ENCODE data around the gene AHCYL1. TPM values are rescaled to one million over a fixed set of nuclear protein-coding genes. Genes with fewer than 3 reads are reported as not detected.

Gene AHCYL1
- total RNA-seq, 2 experiments from 2014 or later = 55.0 to 64.5 TPM

DNA sequence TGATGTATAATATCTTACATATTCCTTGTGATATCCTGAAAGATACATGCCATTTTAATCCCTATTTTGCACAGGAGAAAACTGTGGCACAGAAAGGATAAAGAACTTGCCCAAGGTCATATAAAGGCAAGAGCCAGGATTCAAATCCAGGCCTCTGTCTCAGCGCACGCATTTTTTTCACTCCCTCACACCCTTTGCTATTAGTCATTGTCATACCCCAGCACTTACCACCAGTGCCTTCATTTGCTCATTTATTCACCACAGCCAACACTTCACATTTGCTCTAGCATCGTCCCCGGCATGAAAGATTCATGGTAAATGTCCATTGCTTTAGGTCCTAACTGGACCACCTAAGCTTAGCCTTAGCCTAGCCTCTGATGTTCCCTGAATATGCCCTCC is 71.7 kb downstream of the AHCYL1 start:
- peaks cover 7% of the 10 kb centered on the region for H3K4me1 Mint-ChIP-seq (ENCODE audit: low read depth)
- H3K36me3 Mint-ChIP-seq (ENCODE audit: low read depth) = peaks cover 40% of the 10 kb centered on the region
- ChIA-PET CTCF (interaction anchor here (0.9 to 5.6 kb wide), 2 partner anchors 20 to 71 kb away, joined by 4 to 40 read pairs; partner anchors contain the start of genes AHCYL1 and STRIP1), POLR2A (no interaction called here)
- DNase-seq = no peak
- H3K27me3 Mint-ChIP-seq (ENCODE audit: low read depth) = no peaks in the 10 kb centered on the region
- no peak for ATAC-seq
- H3K9me3 Mint-ChIP-seq (ENCODE audit: insufficient read depth) = no peaks in the 10 kb centered on the region
- no peak overlapping the region for H3K4me3 Mint-ChIP-seq
- no peak overlapping the region for H3K27ac Mint-ChIP-seq

DNA sequence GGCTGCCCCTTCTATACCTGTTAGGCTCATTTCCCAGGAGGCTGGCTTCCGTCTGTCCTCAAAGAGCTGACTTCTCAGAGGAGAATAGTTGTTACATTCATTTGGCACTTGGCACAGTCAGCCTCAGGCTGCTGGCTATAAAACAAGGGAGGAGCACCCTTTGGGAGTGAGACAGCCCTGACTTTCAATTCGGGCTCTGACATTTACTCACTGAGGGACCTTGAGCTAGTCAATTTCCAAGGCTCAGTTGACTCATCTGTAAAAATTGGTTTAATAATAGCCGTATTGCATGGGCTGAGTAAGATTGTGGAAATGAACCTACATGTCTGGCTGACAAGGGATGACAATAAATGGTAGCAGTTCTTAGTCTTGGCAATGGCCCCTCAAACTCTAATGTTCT is 72.2 kb downstream of the AHCYL1 start:
- Mint-ChIP-seq H3K27me3 (ENCODE audit: low read depth) (no peaks in the 10 kb centered on the region), H3K9me3 (ENCODE audit: insufficient read depth) (no peaks in the 10 kb centered on the region), H3K4me1 (ENCODE audit: low read depth) (peaks cover 7% of the 10 kb centered on the region), H3K4me3 (no peak overlapping the region), H3K27ac (no peak overlapping the region), H3K36me3 (ENCODE audit: low read depth) (peaks cover 36% of the 10 kb centered on the region)
- DNase-seq (no peak), ATAC-seq (no peak)
- POLR2A ChIA-PET = no interaction called here
- CTCF ChIA-PET = interaction anchor here (0.9 to 5.6 kb wide), 5 partner anchors 21 to 404 kb away, joined by 3 to 40 read pairs (median 5); partner anchors contain the start of genes AHCYL1 and STRIP1

DNA sequence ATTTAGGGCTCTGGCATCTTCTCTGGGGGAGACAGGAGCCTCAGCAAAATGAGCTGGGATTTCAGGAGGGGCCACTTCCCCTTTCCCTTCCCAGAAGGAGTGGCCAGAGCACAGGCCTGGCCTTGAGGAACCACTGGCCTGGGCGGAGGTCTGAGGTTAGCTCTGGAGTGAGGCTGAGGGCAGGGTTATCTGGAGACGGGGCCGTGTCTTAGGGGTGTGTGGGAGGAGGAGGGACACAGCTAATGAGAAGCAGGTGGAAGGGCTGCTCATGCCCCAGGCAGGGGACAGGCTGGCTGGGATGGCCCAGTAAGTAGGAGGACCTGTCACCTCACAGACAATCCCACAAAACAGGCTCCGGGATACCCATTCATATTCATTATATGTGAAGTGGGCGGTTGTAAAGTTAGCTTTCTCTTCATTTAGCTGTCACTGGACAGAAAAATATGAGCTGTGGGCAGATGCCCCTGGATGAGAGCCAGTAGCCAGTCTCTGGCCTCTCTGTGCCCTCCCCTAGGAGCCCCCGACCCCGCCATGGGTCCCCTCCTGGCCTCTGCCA is 73.5 kb downstream of the AHCYL1 start:
- Mint-ChIP-seq H3K4me3 (no peak overlapping the region), H3K9me3 (ENCODE audit: insufficient read depth) (no peaks in the 10 kb centered on the region), H3K36me3 (ENCODE audit: low read depth) (peaks cover 30% of the 10 kb centered on the region), H3K27ac (no peak overlapping the region), H3K27me3 (ENCODE audit: low read depth) (no peaks in the 10 kb centered on the region), H3K4me1 (ENCODE audit: low read depth) (peaks cover 7% of the 10 kb centered on the region)
- ATAC-seq = no peak
- ChIA-PET CTCF (interaction anchor here (1.4 to 3.4 kb wide), 3 partner anchors 21 to 47 kb away, joined by 3 to 41 read pairs (median 6); partner anchors contain the start of gene STRIP1), POLR2A (no interaction called here)
- DNase-seq = no peak

DNA sequence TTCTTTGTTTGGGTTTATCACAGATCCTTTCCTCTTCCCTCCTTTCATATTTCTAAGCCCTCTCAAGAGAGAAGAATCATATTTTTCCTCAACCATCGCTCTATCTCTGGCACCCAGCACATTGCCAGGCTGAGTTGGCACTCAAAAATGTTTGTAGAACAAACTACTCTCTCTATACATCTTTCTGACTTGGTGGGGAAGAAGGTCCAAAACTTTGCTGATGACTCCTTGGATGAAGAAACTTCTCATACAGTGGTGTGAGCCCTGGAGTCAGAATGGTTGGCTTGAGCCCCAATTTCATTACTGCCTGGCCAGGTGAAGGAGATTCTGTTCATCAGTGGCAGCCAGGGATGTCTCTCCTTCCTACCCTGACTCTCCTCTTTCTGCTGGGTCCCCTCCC is 74.0 kb downstream of the AHCYL1 start:
- H3K36me3 Mint-ChIP-seq (ENCODE audit: low read depth) = peaks cover 26% of the 10 kb centered on the region
- no peak overlapping the region for H3K27ac Mint-ChIP-seq
- DNase-seq (no peak), ATAC-seq (no peak)
- CTCF ChIA-PET = interaction anchor here (1.3 to 3.4 kb wide), 3 partner anchors 13 to 46 kb away, joined by 5 to 41 read pairs (median 6); partner anchors contain the start of gene STRIP1
- no peaks in the 10 kb centered on the region for H3K27me3 Mint-ChIP-seq (ENCODE audit: low read depth)
- POLR2A ChIA-PET = no interaction called here
- H3K4me3 Mint-ChIP-seq = no peak overlapping the region
- peaks cover 7% of the 10 kb centered on the region for H3K4me1 Mint-ChIP-seq (ENCODE audit: low read depth)
- H3K9me3 Mint-ChIP-seq (ENCODE audit: insufficient read depth) = no peaks in the 10 kb centered on the region

DNA sequence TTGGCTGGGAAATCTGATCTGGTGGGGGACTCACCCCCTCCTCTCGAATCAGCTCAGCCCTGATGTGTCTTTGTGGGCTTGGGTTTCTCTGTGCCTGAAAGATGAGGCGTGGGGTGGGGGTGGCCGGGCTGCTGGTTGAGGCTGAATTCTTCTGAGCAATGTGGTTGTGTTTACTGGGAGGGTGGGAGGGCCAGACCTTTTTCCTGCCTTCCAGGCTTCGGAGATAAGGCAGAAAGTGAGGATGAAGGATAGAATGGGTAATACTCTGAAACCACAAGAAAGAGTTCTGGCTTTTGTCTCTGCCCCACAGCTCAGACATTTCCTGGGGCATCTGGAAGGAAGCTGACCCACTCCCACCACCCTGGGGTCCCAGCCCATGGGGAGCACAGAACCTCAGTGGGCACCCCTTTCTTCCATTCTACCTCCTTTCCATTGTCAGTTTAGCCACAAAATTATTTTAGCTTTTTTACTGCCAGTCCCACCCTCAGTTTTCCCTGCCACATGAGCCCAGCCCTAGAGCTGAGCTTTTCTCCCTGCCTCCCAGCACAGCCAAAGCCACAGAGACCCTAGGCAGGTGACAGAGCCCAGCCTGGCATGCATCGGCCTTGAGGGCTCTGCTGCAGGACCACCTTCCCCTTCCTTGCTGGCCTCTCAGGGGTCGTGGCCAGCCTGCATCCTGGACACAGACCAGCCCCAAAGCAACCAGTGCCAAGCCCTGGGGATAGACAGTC is 74.7 kb downstream of the AHCYL1 start:
- DNase-seq (no peak), ATAC-seq (no peak)
- no peaks in the 10 kb centered on the region for H3K9me3 Mint-ChIP-seq (ENCODE audit: insufficient read depth)
- H3K27ac Mint-ChIP-seq = no peak overlapping the region
- no peak overlapping the region for H3K4me3 Mint-ChIP-seq
- no peaks in the 10 kb centered on the region for H3K27me3 Mint-ChIP-seq (ENCODE audit: low read depth)
- CTCF ChIA-PET = interaction anchor here (0.7 to 3.4 kb wide), 22 partner anchors 9 to 419 kb away, joined by 3 to 41 read pairs (median 4); partner anchors contain the start of gene STRIP1
- H3K36me3 Mint-ChIP-seq (ENCODE audit: low read depth) = peaks cover 19% of the 10 kb centered on the region
- POLR2A ChIA-PET = interaction anchor here (0.8 kb wide), 1 partner anchor 25 kb away, joined by 3 read pairs; the partner anchor contains the start of gene STRIP1
- H3K4me1 Mint-ChIP-seq (ENCODE audit: low read depth) = peaks cover 7% of the 10 kb centered on the region

DNA sequence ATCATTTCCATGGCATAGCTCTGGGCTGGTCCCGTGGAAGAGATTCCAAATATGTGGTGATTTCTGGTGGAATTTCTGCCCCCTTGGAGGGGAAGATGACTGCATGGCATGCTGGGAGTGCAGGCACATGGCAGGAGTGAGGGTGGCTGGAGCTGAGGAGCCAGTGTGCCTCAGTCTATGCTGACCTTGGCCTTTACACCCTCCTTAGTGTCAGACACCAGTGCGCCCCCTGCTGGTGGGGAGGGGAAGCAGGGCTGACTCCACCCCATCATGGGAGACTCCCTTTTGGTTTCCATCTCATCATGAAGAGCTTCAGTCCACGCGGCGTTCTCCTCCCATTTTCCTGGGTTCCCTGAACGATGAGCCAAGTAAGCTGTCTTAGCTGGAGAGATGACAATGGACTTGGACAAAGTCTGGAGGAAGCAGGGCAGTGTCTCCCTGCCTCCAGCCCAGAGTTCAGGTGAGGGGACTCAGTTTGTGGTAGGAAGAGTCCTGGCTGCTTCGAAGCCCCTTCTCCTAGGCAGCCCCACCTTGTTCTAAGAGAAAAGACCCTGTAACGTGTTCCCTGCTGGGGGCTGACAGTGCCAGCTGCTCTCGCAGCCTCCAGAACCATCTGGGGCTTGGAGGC is 75.6 kb downstream of the AHCYL1 start:
- DNase-seq = peak; percentile 80
- peaks cover 17% of the 10 kb centered on the region for H3K36me3 Mint-ChIP-seq (ENCODE audit: low read depth)
- no peak overlapping the region for H3K27ac Mint-ChIP-seq
- ChIA-PET POLR2A (interaction anchor here (0.8 kb wide), 1 partner anchor 26 kb away, joined by 3 read pairs; the partner anchor contains the start of gene STRIP1), CTCF (interaction anchor here (0.6 to 3.4 kb wide), 29 partner anchors 9 to 420 kb away, joined by 3 to 41 read pairs (median 4); partner anchors contain the start of genes AHCYL1 and STRIP1)
- no peak overlapping the region for H3K4me3 Mint-ChIP-seq
- peak; percentile 74 for ATAC-seq
- no peaks in the 10 kb centered on the region for H3K9me3 Mint-ChIP-seq (ENCODE audit: insufficient read depth)
- peaks cover 7% of the 10 kb centered on the region for H3K4me1 Mint-ChIP-seq (ENCODE audit: low read depth)
- H3K27me3 Mint-ChIP-seq (ENCODE audit: low read depth) = peaks cover 2% of the 10 kb centered on the region

DNA sequence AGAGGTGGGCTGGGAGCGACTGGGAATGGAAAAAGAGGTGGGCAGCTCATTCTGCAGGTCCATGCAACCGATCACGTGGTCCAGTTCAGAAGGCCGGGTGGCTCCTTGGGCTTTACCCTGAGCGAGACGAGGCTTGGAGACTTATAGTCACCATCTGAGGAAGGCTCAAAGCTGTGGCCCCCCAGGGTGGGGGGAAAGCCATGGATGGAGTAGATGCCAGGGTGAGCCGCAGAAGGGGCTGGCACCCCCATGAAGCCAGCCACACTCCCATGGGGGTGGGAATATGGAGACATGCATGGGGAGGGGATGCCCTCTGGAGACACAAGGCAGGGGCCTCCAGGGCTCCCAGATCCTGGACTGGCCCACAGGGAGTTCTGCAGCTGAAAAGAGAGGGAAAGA is 76.1 kb downstream of the AHCYL1 start:
- no peak overlapping the region for H3K27ac Mint-ChIP-seq
- CTCF ChIA-PET = interaction anchor here (0.6 to 3.4 kb wide), 25 partner anchors 8 to 420 kb away, joined by 3 to 41 read pairs (median 4); partner anchors contain the start of genes AHCYL1 and STRIP1
- POLR2A ChIA-PET = no interaction called here

DNA sequence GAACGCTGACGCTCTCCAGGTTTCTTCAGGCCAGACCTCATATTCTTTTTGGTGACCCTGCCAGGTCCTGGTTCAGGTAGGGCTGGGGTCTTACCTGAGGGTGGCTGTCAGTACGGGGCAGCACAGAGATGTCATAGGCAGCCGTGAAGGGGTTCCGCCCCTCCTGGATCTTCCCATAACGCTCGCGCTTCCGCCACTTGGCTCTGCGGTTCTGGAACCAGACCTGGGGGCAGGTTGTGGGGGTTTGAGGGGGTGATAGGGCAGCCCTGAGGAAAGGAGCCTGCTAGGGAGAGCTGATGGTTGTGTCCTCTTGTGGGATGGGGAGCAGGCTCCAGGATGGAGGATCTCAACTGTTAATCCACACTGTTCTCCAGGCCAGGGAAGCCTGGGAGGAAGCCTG is 76.8 kb downstream of the AHCYL1 start:
- ATAC-seq = no peak
- no peak for DNase-seq
- peaks cover 10% of the 10 kb centered on the region for H3K36me3 Mint-ChIP-seq (ENCODE audit: low read depth)

More for the DNA sequence above, 76.1 kb downstream of the AHCYL1 start:
- peaks cover 13% of the 10 kb centered on the region for H3K36me3 Mint-ChIP-seq (ENCODE audit: low read depth)
- no peaks in the 10 kb centered on the region for H3K9me3 Mint-ChIP-seq (ENCODE audit: insufficient read depth)
- ATAC-seq (no peak), DNase-seq (no peak)
- H3K4me3 Mint-ChIP-seq = no peak overlapping the region
- H3K27me3 Mint-ChIP-seq (ENCODE audit: low read depth) = peaks cover 2% of the 10 kb centered on the region
- H3K4me1 Mint-ChIP-seq (ENCODE audit: low read depth) = peaks cover 7% of the 10 kb centered on the region

DNA sequence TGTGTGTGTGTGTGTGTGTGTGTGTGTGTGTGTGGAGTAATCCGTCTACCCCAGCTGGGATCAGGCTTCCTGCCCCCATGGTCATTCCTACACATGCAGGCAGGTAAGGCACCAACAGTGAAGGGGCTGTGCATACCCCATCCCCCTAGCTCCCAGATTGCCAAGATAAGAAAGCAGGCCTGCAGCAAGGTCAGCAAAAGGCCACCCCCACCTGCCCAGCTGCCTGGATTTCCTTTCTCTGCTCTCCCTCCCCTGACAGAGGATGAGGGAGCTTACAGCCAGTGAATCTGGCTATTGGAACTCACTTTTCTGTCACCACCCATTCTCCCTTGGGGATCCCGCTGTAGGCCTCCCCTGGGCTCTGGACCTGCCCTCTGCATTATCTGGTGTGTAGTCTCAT is 78.0 kb downstream of the AHCYL1 start:
- Mint-ChIP-seq H3K9me3 (ENCODE audit: insufficient read depth) (no peaks in the 10 kb centered on the region), H3K4me3 (no peak overlapping the region), H3K27ac (no peak overlapping the region), H3K4me1 (ENCODE audit: low read depth) (peaks cover 7% of the 10 kb centered on the region), H3K36me3 (ENCODE audit: low read depth) (peaks cover 9% of the 10 kb centered on the region), H3K27me3 (ENCODE audit: low read depth) (peaks cover 20% of the 10 kb centered on the region)
- CTCF ChIA-PET = interaction anchor here (0.6 to 1.5 kb wide), 6 partner anchors 9 to 757 kb away, joined by 3 to 6 read pairs (median 4); partner anchors contain the start of gene STRIP1
- DNase-seq (no peak), ATAC-seq (no peak)
- POLR2A ChIA-PET = no interaction called here

More for the DNA sequence above, 76.8 kb downstream of the AHCYL1 start:
- ChIA-PET POLR2A (no interaction called here), CTCF (interaction anchor here (2.1 to 2.8 kb wide), 2 partner anchors 20 to 44 kb away, joined by 12 to 14 read pairs; no protein-coding TSS in a partner anchor)
- no peaks in the 10 kb centered on the region for H3K9me3 Mint-ChIP-seq (ENCODE audit: insufficient read depth)
- peaks cover 7% of the 10 kb centered on the region for H3K4me1 Mint-ChIP-seq (ENCODE audit: low read depth)
- no peak overlapping the region for H3K27ac Mint-ChIP-seq
- peaks cover 7% of the 10 kb centered on the region for H3K27me3 Mint-ChIP-seq (ENCODE audit: low read depth)
- H3K4me3 Mint-ChIP-seq = no peak overlapping the region

DNA sequence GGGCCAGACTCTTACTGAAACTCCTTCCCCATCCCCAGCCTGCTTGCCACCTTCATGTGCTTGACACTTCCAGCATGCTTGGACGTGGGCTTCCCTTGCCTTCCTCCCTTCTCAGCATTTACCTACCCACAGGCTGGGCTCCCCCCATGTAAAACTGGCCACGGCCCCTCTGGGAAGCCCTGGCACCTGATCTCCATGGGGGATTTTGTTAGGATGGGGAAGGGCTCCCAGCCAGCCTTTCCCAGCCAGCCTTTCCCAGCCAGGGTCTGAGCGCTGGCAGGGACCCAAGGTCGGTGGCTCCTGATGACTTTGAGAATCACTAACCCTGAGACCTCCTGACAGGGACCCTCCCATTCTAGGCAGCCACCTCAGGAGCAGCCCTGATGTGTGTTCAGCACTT is 79.2 kb downstream of the AHCYL1 start:
- Mint-ChIP-seq H3K4me1 (ENCODE audit: low read depth) (peaks cover 13% of the 10 kb centered on the region), H3K4me3 (no peak overlapping the region), H3K27ac (no peak overlapping the region), H3K9me3 (ENCODE audit: insufficient read depth) (no peaks in the 10 kb centered on the region), H3K36me3 (ENCODE audit: low read depth) (peaks cover 7% of the 10 kb centered on the region), H3K27me3 (ENCODE audit: low read depth) (peaks cover 32% of the 10 kb centered on the region)
- ATAC-seq = no peak
- DNase-seq = no peak
- POLR2A ChIA-PET = no interaction called here
- CTCF ChIA-PET = interaction anchor here (1.0 to 1.1 kb wide), 3 partner anchors 9 to 24 kb away, joined by 3 to 5 read pairs (median 4); no protein-coding TSS in a partner anchor

DNA sequence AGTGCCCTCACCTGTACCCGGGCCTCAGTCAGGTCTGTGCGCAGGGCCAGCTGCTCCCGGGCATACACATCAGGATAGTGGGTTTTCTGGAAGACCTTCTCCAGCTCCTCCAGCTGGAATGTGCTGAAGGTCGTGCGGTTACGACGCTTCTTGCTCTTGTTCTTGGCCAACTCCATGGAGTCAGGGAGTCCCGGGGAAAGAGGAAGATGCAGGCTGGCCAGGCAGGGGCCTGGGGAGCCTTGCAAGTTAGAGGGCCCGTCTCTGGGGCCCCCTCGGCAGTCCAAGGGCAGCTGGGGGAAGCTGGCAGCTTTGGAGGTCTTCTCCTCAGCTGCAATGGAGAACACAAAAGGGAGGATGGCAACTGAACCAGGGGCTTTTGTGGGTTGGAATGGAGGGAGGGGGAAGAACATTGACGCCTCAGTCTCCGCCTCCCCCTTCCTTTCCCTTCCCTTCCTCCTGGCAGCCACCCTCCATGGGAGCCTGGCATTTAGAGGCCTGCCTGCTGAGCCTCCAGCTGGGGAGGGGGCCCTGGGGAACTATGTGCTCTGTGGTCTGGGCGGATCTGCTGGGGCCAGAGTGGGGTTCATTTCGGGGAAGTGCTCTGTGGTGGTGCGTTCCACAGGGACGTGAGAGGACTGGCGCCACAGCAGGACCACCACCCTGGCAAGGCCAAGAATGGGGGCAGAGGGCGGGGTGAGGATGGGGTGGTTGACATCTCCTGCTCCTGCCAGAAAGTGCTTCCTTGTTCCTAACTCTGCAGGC is 80.2 kb downstream of the AHCYL1 start:
- Mint-ChIP-seq H3K36me3 (ENCODE audit: low read depth) (peaks cover 4% of the 10 kb centered on the region), H3K4me1 (ENCODE audit: low read depth) (peaks cover 11% of the 10 kb centered on the region), H3K9me3 (ENCODE audit: insufficient read depth) (no peaks in the 10 kb centered on the region), H3K27me3 (ENCODE audit: low read depth) (peaks cover 41% of the 10 kb centered on the region), H3K27ac (no peak overlapping the region), H3K4me3 (no peak overlapping the region)
- no peak for DNase-seq
- CTCF ChIA-PET = interaction anchor here (1.0 to 1.3 kb wide), 4 partner anchors 10 to 23 kb away, joined by 3 to 5 read pairs (median 4); no protein-coding TSS in a partner anchor
- no peak for ATAC-seq
- POLR2A ChIA-PET = no interaction called here

Data from activated CD8-positive, alpha-beta T cell treated with anti-CD3 and anti-CD28 coated beads, Interleukin-2, amount 10 ng/mL, durations not matched to agents 7 days and 5 days (primary cell).